Stomach (tissue), 4 donors: ENCODE measurements around the gene IARS2.

ENCODE experiments used
- EP300 ChIP-seq: sonication (generic); formaldehyde crosslinking; IDR thresholded peaks from one replicate; pipeline ENCODE4 v1.6.1; 2017; ENCODE audit warnings: antibody characterized with exemption
- POLR2A ChIP-seq, 4 donors: fragments of 450-650 bp; IDR thresholded peaks; one replicate each; pipeline ENCODE4 v1.6.1; 2016; ENCODE audit warnings: antibody characterized with exemption in 4 of 4, control low read depth in 2 of 4, mild to moderate bottlenecking in 1 of 4, moderate library complexity in 1 of 4
- POLR2AphosphoS5 ChIP-seq, 3 donors: sonication (generic); formaldehyde crosslinking; IDR thresholded peaks; one replicate each; pipeline ENCODE4 v1.6.1; 2016; ENCODE audit warnings: antibody characterized with exemption in 3 of 3
- TF ChIP-seq, protein P1 (sequence below), 7 experiments: fragments of 450-650 bp in 4 of 7; fragments of 200-600 bp in 3 of 7; sonication (generic) in 3 of 7; IDR thresholded peaks; one replicate each; pipeline ENCODE4 v1.5.1; 2016 to 2019; ENCODE audit warnings: antibody characterized with exemption in 7 of 7, control low read depth in 2 of 7, mild to moderate bottlenecking in 1 of 7

- TF ChIP-seq POLR2A (IDR thresholded peaks at IDR 0.05): no peak
- TF ChIP-seq, protein P1, sequence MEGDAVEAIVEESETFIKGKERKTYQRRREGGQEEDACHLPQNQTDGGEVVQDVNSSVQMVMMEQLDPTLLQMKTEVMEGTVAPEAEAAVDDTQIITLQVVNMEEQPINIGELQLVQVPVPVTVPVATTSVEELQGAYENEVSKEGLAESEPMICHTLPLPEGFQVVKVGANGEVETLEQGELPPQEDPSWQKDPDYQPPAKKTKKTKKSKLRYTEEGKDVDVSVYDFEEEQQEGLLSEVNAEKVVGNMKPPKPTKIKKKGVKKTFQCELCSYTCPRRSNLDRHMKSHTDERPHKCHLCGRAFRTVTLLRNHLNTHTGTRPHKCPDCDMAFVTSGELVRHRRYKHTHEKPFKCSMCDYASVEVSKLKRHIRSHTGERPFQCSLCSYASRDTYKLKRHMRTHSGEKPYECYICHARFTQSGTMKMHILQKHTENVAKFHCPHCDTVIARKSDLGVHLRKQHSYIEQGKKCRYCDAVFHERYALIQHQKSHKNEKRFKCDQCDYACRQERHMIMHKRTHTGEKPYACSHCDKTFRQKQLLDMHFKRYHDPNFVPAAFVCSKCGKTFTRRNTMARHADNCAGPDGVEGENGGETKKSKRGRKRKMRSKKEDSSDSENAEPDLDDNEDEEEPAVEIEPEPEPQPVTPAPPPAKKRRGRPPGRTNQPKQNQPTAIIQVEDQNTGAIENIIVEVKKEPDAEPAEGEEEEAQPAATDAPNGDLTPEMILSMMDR (IDR thresholded peaks at IDR 0.05): no peak
- no peak for TF ChIP-seq EP300
- no peak for TF ChIP-seq POLR2AphosphoS5 (IDR thresholded peaks at IDR 0.05)
Measured at GRCh38 chr1:220123066-220123465, 29.1 kb downstream of the IARS2 start.
